Measurements from ENCODE around the gene PTGDR2.

The PTGDR2 gene

GRCh38 chr11:60809249-60809648 is 46.5 kb downstream of the PTGDR2 start:
- no peak for DNase-seq

- DNase-seq: no peak
Observed at GRCh38 chr11:60803273-60803936, 52.3 kb downstream of the PTGDR2 start.

GRCh38 chr11:60801194-60801593 is 54.6 kb downstream of the PTGDR2 start:
- no peak for DNase-seq

All from NCI-H1417 (cell line).